Stimulated activated CD4-positive, alpha-beta T cell treated with anti-CD3 and anti-CD28 coated beads, Interleukin-12 subunit alpha, Interleukin-12 subunit beta, amount 100 ng/mL, for 48 hours (primary cell): ENCODE measurements around the gene WDR82.

Experiments used
- DNase-seq, 3 donors: peaks; one replicate each; pipeline ENCODE4 v3.0.0-alpha.2; 2020; ENCODE audit warnings: low read depth in 2 of 3, low spot score in 1 of 3

Gene WDR82

DNA sequence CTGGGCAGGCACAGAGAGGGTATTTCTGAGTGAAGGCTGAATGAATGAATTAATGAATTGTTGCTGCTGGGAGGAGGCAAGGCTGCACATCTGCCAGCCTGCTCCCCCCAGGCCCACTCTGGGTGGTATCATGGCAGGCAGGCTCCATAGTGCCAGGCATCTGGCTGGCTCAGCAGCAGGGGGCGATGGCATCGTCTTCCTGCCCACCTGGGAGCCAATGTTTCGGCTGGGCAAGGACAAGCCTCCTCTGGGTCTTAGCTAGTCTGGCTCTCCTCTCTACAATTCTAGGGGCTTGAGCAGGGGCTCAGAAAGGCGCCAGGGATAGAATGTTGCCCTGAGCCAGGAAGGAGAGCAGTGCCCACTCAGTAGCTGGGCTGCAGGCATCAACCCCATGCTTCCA lies 51.3 kb downstream of the WDR82 start:
- DNase-seq, result no peak

DNA sequence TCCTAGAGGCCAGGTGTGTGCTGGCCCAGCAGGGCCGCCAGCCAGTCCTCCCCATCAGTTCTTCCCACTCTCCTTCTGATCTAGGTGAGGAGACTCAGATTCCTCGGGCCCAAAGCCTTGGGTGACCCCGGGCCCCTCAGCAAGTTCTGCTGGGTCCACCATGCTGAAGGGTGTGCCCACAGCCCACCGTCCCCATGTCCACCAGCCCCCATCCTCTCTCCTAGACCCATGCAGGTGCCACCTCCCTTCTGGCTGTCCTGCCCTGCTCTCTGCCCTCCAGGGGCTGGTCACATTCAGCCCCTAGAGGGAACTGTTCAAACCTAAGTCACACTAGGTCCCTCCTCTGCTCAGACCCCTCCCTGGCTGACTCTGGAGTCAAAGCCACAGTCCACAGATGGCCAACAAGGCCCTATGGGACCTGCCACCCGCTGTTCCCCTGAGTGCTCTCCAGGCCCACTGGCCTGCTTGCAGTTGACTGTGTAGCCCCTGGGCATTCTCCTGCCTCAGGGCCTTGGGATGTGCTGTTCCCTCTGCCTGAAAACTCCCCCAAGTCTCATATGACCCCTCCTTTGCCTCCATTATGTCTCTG lies 52.1 kb downstream of the WDR82 start:
- no peak for DNase-seq

DNA sequence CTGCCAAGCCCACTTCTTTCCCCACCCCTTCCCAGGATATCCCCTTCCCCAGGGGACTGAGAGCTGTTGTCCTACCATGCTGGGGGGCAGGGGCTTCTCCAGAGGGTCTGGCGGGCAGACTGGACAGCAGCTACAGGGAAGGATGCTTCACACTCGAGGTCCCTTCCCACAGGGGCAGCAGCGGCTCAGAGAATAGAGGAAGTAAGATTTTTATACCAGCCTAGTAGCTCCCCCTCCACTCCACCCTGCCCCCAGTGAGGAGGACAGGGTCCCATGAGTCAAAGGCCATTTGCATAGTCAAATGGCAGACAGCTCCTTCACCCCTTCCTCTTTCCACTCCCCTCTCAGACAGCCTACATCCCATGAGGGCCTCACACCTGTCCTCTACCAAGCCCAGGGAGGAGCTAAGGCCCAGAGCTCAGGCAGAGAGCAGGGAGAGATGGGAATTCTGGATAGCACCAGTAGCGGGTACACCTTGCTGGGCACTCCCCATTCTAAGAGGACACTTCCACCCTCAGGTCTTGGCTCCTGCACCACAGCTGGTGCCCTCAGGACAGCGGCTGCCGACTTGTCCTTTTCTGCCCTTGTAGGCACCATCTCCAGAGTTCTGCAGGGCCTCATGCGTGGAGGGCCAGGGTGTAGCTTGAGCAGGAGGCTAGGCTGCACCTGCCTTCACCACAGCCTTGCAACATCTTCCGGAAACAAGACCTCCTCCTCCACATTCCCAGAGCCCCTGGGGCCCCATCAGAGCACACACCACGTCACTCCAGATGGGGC lies 52.8 kb downstream of the WDR82 start, which contains the start of gene TLR9:
Gene TLR9, minus strand, starts transcription at position 194 of the 777 bp plus-strand sequence. Its CDS starts 116 bp downstream, at position 78.
- DNase-seq, result no peak

DNA sequence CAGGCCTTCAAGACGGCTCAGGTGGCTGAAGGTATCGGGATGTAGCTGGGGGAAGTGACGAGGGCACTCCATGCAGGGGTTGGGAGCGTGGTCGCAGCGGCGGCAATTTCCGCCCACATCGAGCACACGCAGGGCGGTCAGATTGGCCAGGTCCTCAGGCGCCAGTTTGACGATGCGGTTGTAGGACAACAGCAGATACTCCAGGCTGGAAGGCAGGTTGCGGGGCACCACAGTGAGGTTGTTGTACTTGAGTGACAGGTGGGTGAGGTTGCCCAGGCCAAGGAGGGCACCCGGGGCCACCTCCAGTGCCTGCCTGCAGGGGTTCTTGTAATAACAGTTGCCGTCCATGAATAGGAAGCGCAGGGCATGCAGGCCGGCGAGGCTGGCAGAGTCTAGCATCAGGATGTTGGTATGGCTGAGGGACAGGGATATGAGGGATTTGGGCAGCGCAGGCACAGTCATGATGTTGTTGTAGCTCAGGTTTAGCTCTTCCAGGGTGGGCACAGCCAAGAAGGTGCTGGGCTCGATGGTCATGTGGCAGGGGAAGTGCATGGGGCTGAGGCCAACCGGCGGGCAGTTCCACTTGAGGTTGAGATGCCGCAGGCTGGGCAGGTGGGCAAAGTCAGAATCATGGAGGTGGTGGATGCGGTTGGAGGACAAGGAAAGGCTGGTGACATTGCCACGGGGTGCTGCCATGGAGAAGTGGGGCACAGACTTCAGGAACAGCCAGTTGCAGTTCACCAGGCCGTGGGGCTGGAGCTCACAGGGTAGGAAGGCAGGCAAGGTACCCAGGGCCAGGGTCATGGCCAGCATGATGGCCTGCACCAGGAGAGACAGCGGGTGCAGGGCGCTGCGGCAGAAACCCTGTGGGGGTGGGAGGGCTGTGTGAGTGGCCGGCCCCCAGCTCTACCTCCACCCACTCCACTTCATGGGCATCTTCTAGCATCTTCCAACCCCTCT lies 54.7 kb downstream of the WDR82 start:
- no peak for DNase-seq

DNA sequence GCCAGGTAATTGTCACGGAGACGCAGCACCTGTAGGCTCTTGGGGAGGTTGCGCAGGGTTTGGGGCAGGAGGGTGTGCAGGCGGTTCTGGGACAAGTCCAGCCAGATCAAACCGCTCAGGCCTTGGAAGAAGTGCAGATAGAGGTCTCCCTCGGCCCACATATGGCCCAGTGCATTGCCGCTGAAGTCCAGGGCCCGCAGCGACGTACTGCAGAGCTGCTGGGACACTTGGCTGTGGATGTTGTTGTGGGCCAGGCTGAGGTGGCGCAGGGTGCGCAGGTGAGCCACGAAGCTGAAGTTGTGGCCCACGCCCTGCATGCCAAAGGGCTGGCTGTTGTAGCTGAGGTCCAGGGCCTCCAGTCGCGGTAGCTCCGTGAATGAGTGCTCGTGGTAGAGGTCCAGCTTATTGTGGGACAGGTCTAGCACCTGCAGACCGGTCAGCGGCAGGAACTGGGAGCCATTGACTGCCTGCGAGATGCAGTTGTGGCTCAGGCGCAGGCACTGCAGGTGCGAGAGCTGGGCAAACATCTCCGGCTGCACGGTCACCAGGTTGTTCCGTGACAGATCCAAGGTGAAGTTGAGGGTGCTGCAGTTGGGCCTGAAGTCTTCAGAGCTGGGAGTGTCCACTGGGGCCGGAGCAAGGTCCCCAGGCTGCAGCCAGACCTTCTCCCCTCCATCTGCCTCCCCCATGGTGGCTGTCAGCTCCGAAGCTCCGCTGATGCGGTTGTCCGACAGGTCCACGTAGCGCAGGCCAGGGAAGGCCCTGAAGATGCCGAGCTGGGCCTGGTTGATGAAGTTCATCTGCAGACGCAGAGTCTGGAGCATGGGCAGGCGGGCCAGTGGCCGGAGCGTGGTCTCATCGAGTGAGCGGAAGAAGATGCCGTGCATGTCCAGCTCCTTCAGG lies 55.9 kb downstream of the WDR82 start:
- no peak for DNase-seq

DNA sequence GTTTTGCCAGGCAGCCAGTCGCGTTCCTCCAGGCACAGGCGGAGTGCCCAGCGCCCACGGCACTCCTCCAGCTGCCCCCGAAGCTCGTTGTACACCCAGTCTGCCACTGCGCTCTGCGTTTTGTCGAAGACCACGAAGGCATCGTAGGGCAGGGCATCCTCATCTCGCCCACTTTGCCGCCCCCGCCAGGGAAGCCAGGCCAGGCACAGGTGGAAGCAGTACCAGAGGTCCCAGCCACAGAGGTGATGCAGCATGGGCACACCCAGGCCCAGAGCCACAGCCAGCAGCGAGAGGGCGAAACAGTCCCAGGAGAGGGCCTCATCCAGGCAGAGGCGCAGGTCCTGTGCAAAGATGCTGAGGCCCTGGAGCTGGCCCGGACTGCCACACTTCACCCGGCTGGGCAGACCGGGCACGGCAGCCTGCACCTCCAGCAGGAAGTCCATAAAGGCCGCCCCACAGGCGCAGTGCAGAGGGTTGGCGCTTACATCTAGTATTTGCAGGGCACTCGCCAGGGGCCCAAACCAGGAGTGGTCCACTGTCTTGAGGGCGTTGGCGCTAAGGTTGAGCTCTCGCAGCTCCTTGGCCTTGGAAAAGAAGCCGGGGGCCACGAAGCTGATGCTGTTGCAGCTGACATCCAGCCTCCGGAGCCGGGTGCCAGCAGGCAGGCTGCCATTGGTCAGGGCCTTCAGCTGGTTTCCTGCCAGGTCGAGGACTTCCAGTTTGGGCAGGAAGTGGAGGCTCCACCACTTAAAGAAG lies 56.7 kb downstream of the WDR82 start:
- DNase-seq, result no peak

DNA sequence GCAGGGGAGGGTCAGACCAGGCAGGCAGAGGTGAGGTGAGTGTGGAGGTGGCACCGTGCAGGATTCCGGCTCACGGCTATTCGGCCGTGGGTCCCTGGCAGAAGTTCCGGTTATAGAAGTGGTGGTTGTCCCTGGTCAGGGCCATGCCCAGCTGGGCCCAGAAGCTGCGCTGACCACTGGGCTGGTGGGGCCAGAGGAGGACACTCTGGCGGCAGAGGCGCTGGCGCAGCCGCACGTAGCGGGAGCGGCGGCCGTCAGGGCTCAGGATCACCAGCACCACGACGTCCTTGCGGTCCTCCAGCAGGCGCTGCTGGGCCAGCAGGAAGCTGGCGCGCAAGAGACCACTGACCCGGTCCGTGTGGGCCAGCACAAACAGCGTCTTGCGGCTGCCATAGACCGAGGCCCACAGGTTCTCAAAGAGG lies 57.3 kb downstream of the WDR82 start:
- no peak for DNase-seq

DNA sequence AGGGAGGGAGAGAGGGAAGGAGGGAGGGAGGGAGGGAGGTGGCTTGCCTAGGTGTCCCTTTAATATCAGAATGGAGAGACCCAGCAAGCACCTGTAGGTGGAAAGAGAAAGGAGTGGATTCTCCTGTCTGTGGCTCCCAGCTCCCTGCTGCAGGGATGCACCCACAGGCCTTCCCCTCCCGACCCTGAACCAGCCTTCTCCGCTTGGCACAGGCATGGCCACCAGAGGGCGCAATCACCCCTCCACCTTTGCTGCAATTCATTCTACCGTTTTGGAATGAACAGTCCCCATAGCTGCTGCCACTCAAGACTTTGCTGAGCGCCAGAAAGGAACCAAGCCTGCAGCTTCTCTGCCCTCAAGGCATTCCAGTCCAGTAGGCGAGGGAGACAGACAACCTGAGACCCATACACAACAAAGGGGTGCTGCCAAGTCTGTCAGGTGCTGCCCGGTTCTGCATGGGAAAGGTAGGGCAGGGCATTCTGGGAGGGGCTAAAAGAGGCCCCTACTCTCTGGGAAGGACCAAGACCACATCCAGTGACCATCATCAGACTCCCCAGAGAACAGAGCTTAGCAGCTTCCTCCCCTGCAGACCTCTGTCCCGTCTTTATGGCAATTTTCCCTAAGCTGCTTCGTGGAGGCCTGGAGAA lies 57.9 kb downstream of the WDR82 start:
- DNase-seq, result peak; percentile 84 to 94 (median 86)

DNA sequence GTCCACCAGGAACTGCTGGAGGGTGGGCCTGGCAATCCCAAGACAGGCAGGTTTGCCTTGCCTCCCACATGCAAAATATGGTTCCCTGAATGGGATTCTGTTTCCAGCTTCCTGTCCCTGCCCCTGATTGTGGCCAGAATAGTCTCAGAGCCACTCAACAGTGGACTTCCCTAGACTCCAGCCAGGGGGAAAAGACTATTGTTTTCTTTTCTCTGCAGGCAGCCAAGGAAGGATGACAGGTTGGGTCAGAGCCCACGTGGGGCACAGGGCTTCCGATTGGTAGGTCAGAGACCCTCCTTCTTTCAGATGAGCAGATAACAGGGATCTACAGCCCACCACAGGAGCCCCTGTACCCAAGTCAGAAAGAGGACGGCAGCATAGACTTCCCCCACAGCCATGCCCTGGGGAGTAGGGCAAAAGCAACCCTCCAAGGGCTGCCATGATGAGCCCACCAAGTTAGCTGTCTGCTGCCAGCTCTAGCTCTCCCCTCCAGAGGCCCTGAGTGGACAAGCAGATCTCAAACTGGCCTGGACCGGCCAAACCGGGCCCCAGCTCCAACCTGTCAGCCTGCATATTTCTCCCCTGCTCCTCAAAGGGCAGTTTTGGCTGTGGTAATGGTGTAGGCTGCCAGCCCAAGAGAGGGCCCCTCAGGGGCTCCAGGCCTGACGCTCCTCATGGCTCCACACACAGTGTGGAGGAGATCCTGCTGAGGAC lies 59.4 kb downstream of the WDR82 start:
- no peak for DNase-seq

DNA sequence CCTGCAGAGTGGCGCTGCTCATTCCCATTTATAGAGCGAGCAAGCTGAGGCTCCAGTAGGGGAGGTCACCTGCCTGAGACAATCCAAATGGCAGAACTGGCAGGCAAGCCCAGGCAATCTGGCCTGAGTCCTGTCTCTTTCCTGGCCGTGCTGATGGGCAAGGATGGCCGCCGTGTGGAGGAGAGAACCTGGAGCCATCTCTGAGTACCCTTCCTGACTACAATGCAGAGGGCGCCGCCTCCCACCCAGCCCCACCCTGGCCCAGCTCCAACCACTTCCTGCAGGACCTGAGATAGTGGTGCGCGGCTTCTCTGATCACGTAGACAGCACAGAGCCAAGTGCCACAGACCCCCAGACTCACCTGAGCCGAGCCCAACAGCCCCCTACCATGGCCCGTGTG lies 60.0 kb downstream of the WDR82 start:
- no peak for DNase-seq

DNA sequence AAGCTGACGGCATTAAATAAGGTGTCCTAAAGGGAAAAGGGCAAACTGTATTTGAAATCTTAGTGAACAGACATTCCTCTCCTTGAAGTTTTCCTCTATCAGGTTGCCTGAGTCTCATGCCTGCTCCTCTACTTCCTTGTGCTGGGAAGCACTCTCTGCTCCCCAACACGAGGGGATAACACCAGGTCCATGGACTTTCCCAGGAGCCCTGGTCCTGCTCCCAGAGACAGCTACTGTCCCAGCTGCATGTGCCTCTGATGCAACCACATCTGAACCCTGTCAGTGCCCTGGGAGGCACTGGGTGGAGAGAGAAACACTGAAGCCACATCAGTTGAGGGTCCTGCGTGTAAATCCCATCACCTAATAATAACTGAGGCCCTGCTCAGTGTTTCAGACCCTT lies 60.4 kb downstream of the WDR82 start:
- no peak for DNase-seq

DNA sequence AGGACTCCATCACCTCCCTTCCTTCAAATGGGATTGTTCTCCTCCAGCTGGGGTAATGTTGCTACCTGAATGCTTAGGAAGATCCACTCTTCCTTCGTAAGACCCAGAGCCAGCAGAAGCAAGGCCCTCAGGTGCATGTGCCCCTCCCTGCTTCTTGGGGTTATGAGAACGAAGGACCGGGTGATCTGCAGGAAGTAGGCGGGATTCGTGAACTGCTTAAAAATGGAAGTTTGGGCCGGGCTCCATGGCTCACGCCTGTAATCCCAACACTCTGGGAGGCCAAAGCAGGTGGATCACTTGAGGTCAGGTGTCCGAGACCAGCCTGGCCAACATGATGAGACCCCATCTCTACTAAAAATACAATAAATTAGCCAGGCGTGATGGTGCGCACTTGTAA lies 61.0 kb downstream of the WDR82 start:
- DNase-seq, result no peak

DNA sequence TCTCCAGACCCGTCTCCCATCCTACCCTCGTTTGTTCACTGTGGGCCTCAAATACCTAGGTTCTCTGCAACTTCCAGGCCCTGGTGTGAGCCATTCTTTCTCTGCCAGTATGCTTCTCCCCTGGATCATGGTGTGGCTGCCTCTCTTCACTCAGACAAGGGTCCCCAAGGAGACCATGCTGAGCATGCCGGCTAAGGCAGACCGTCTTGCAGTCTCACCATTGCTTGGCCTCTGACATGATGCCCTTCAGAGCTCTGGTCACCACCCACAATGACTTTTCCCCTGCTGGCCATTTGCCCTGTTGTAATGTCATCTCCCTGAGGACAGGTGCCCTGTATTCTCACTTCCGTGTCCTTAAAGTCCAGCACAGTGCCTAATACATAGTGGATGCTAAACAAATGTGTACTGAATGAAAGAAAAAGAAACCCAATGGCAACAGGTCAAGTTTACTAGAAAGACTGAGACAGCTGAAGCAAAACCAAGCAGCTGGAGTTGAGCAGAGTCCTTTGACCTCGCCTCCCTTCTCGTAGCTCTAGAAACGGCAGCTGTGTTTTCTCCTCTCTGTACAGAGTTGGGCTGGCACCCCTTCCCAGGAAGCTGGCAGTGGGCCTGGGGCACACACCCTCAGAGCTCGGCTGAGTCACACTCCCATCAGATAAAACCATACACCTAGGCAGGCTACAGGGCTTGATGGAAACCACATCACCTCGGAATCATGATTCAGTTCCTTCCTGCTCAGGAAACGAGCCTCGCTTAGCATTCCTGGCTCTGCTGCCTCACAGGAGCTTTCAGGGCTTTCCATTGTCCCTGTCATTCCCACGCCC lies 61.7 kb downstream of the WDR82 start:
- no peak for DNase-seq

DNA sequence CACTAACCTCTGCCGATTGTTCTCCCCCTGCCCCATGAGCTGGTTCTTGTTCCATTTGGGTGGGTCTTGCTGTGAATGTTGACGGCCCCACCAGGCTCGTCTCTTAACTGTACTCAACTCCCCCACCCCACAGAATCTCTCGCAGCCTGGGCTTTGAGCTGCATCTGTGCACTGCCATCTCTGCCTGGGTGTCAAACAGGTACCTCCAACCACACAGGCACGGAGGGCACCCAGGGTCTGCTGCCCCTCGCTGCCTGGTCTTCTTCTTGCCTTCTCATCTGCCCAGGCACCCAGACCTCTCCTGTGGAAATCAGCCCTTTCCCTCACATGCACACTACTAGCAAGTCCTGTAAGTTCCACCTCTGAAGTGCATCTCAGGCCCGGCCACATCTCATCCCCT lies 63.1 kb downstream of the WDR82 start:
- no peak for DNase-seq

DNA sequence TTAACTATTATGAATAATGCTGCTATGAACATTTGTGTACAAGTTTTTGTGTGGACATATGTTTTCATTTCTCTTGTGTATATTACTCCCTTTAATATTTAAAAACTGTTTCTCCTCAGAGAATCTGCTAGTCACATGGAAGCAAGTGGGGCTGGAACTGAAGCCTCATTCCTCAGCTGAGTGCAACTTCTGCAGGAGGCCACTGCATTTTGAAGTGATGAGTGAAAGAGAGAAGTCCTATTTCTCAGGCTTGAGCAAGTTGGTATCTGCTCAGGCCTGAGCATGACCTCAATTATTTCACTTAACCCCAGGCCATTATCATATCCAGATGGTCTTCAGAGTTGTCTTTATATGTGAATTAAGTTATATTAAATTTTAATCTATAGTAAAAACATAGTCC lies 64.5 kb downstream of the WDR82 start:
- DNase-seq, result no peak

DNA sequence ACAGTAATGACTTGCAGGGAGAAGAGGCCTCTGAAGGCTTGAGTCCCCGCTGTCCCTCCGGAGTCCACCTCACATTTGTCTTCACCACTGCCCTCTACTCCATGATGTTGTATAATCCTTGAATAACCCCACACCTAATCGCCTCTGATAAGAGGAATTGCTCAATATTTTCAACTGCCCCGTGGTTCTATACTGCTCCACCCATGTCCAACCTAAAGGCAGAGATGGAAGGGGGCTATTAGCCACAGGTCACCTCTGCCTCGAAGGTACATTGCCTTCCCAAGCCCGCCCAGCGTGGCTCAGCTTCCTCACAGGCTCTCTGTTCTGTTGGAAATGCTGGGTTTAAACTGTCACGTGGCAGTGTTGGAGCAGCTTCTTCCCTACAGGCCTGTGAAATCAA lies 65.4 kb downstream of the WDR82 start:
- DNase-seq, result no peak

DNA sequence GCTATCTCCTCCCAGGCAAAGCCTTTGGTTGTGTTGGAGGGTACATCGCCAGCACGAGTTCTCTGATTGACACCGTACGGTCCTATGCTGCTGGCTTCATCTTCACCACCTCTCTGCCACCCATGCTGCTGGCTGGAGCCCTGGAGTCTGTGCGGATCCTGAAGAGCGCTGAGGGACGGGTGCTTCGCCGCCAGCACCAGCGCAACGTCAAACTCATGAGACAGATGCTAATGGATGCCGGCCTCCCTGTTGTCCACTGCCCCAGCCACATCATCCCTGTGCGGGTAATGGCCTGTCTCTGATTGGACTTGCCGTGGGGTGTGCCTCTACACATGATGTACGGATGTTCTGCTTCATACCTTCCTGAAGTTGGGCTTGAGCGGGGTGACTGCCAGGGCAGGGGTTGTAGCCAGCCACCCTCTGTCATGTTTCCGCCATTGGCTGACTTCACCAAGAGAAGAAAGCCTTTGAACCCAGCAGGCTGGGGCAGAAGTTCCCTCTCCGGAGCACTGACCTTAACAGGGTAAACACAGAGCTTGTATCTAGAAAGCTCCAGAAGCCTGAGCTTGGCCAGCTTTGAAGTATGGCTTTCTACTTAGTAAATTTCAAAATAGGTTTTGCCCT lies 67.1 kb downstream of the WDR82 start:
- DNase-seq, result no peak
